Measurements from ENCODE around the gene PRAME.
A peak's percentile ranks its signal among the peaks of the same experiment; 100 is the strongest.

PRAME gene

DNA sequence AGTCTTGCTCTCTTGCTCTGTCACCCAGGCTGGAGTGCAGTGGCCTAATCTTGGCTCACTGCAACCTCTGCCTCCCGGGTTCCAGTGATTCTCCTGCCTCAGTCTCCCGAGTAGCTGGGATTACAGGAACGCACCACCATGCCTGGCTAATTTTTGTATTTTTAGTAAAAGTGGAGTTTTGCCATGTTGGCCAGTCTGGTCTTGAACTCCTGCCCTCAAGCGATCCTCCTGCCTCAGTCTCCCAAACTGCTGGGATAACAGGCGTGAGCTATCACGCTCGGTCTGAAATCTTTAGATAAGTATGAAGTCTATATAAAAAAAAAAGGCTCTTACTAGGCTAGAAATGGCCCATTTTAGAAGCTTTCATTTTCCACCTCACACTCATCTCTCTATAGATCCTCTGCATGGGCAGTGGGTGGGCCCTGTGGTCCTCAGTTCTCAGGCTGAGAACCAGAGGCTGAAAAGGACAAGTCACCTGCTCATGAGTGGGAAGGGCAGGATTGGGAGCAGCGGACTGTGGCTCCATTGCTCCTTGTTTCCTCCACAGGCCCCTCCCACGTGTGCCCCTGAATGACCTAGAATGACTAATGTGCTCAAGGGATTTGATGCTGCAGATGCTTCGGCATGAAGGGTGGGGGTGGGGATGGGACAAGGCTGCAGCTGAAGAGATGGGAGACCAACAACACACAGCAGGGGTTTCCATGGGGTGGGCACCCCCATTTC is 19.8 kb upstream of the PRAME start:
- DNase-seq = no peak

DNA sequence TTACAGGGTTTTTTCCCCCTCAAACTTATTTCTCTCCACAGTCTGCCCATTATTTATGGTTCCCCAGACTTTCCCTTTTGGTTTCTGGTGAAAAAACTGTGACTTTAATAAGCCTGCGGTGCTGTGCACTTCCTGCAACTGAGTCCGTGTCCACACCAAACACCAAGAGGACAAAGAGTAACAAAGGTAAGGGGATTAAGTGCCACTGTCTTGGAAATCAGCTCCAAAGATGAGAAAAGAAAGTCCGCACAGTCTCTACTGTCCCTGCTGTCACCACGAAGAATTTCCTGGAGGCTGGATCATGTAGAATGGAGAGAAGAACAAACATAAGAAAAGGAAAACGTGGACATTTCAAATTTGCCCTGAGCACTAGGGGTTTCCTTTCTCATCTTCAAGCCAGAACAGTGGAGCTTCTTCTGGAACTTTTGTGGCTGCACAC is 17.9 kb upstream of the PRAME start:
- DNase-seq = no peak

DNA sequence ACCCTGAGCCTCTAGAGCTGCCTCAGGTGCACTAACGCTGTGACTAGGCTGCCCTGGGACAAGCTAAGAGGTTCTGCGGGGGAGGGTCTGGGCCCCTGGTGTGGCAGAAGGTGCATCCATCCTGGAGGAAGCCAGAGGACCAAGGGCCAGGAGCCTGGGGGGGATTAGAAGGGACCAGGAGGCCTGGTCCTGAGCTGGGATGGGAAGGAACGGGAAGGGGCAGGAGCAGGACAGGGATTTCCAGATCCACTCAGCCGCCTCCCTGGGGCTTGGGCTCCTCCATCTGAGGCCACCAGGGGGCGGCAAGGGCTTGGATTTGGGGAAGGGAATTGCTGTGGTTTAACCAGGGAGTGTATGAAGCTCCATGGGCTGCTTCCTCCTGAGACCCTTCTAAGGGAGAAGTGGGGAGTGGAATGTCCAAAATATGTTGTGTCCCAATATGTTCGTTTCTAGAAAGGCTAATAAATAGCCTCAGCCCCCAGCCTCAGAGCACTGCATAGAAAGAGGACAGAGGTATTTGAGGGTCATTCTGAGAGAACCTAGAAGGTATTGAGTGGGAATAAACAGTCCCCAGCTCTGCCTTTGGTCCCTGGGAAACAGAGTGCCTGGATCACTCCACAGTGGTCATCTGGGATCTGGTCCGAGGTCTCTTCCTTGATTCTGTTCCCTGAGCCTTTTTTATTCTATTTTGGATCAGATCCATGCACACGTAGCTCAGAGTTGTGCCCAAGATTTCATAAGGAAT is 17.4 kb upstream of the PRAME start:
- peak; percentile 15 for DNase-seq

DNA sequence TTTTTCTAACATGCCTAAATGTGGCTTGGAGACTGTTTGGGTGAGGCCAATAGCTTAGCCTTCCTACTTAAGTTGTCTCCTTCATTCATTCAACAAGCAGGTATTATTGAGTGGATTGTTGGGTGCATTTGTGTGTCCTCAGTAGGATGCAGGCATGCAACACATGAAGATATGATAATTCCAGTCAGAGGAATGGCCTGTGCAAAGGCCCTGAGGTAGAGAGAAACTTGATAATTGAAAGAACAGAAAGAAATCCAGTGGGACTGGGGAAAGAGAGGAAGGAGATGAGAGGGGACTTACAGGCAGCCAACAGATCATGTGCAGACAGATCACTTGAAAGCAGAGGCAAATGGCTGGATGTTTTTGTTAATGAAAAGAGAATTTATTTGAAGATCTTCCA is 15.3 kb upstream of the PRAME start:
- no peak for DNase-seq

DNA sequence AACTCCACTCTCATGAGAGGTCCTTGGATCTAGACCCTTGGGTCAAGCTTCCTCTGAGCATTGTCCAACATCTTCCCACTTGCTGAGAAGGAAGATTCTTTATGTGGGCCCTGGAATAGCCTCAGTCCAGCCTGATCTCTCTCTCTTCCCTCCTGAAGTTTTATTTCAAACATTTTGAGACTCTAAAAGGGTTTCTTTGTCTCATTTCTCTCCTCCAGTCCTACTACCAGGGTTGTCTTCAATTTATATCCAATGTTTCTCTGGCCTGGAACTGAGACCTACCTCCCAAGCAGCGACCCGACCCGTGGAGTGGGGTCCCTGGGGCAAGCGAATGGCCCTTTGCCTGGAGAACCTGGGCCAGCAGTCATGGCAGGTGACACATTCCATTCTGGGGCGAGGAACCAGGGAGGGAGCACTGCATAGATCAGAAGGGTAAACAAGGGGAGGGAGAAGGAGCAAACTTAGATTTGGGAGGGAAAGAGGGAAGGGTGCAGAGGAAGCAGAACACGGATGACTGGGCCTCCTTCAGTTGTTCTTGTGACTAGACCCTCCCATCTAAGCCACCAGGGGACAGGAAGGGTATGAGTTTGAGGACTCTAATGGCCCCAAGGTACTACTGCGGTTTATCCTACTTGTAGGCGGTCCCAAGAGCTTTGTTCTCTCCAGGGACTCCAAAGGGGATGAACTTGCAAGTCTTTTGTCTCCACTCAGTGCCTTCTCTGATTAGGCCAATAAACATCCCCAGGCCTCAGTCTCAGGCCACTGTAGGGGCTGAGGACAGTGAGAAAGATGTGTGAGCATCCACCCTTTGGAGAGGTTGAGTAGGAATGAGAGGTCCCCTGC is 14.2 kb upstream of the PRAME start:
- DNase-seq = no peak

DNA sequence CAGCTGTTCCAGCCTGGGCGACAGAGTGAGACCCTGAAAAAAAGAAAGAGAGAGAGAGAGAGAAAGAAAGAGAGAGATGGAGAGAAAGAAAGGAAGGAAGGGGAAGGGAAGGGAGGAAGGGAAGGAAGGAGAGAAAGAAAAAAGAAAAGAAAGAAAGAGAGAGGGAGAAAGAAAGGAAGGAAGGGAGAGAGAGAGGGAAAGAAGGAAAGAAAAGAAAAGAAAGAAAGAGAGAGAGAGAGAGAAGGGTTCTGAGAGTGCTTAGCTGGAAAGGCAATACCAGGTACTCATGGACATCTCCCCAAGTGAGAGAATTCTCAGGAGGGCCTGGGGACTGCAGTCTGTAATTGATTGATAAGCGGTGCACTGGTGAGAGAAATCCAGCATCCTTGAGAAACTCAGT is 12.8 kb upstream of the PRAME start:
- DNase-seq = no peak

DNA sequence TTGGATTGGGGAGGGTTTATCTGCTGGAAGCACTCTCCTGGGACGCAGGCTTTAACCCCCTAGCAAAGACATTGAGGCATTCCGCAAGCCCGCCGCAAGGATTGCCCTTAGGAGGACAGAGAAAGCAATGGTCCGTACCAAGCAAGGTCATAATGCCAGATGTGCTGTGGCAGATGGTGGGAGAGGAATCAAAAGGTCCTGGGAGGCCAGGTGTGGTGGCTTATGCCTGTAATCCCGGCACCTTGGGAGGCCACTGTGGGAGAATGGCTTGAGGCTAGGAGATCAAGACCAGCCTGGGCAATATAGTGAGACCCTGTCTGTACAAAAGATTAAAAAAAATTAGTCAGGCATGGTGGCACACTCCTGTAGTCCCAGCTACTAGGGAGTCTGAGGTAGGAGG is 12.4 kb upstream of the PRAME start:
- no peak for DNase-seq

DNA sequence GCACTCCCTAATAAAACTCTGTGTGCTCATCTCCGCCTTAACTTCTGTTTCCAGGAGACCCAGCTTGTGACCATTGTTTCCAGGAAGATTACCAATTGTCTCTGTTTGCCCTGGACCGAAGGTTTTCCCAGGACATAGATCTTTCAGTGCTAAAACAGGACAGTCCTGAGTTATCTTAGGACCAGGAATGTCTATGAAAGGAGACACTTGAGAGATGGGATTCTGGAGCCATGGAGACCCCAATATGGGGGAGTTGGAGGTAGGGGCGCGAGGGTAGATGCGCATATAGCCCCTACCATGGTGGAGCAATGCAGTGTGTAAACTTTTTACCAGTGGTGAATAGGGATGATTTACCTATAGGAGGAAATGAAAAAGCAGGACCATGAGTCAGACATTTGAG is 10.2 kb upstream of the PRAME start:
- DNase-seq = no peak

DNA sequence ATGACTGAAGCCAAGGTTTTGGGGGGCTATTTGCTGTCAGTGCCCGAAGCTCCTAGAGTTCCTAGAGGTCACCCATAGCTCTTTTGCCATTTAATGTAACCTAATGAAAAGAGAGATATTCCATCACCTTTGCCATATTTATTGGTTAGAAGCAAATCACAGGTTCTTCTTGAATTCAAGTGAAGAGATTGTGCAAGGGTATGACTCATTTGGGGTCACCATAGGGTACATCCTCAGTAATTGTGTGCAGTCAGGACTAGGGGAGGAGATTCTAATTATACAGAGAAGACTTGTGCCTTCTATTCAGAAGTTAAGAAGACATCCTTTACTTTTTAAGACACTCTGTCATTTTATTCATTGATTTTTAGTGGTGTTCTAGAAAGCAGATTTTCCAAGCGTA is 6.9 kb upstream of the PRAME start:
- DNase-seq = no peak

DNA sequence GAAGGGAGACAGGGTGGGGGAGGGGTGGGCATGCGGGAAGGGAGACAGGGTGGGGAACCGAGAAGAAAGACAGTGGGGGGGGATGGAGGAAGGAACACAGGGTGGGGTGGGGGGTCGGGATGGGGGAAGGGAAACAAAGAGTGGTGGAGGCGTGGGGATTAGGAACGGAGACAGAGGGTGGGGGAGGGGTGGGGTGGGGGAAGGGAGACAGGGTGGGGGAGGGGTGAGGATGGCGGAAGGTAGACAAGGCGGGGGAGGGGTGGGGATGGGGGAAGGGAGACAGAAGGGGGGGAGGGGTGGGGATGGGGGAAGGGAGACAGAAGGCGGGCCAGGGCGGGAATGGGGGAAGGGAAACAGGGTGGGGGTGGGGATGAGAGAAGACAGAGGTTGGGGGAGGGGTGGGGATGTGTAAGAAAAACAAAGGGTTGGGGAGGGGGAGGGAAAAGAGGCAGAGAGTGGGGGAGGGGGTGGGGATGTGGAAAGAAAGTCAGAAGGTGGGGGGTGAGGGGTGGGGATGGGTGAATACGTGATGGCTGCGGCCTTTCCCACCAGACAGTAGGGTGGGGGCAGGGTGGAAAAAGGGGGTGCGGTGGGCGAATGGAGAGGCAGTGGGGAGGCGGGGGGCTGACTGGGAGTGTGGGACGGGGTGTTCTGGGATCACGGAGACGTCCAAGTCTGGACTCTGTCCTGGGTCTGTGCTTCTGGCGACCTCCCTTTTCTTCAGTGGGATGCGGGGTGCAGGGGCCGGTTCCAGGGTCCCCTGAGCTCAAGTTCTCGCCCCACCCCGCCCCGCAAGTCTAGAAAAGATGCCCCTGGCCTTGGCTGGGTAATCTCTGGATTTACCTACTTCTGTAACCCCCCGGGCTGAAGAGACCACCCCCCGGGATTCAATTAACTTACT is 744 bp downstream of the PRAME start:
- no peak for DNase-seq

DNA sequence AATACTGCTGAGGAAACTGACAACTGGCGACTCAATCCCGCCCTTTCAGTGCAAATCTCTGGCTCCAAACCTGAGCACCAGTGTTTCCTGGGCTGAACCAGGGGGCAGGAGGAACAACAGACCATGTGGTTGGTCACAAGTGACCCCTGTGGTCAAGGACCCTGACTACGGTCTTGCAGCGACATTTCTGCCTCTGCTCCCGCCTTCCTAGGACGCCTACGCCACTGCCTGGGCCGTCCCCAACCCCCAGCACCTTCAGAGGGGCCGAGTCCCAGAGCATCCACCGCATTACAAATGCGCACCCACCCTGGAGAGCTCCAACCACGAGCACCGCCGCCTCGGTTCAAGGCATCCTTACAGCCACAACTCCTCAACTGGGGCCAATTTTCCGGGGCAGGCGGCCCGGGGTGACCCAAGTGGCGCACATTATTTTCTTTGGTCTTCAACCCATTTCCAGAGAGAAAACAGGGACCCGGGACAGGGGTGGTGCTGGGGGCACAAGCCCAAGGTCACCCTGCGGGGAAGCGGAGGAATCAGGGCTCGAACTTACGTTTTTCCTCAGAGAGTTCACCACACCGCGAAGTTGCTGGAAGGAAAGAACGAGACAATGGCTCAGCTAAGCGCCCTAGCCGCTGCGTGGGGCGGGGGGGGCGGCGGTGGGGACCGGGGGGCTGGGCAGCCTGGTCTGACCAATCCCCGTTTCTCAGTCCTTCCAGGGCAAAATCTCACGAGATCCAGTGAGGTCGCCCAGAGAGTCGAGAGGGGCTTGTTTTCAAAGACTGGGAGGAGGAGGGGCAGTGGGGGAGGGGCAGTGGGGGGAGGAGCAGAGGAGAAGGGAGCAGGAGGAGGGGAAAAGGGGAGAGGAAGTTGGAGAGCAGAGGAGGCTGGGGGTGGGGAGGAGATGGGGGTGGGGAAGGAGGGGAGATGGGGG is 1.8 kb downstream of the PRAME start:
- DNase-seq = no peak

DNA sequence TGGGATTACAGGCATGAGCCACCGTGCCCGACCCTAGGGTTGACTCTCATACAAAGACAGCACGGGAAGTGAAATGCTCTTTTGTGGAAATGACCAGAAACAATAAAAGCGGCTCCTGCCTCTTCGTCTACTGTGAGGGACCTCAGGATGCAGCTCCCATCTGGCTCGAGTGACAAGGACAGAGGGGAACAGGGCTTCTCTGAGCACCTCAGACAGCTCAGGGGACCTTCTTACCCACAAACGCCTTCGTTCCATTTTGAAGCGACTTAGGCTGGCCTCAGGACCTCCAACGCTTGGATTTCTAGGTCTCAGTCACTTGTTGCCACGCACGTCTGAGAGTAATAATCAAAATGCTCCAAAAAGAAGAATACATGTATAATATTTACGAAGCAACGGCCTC is 2.5 kb downstream of the PRAME start:
- no peak for DNase-seq

DNA sequence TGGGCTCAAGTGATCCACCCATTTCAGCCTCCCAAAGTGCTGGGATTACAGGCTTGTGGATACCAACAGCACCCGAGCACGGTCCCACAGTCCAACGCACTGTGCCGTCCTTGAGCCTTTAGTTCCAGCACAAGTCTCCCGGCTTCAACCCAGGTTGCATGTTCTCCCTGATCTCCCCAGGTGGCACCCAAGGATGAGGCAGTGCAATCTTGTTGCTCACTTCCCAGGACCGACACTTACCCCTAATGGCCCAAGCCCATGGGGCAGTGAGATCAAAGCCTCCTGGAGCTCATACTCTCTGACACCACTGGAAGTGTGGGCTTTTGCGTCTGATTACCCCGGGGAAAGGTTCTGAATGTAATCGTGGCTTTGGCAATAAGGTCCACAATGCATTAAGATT is 3.5 kb downstream of the PRAME start:
- no peak for DNase-seq

DNA sequence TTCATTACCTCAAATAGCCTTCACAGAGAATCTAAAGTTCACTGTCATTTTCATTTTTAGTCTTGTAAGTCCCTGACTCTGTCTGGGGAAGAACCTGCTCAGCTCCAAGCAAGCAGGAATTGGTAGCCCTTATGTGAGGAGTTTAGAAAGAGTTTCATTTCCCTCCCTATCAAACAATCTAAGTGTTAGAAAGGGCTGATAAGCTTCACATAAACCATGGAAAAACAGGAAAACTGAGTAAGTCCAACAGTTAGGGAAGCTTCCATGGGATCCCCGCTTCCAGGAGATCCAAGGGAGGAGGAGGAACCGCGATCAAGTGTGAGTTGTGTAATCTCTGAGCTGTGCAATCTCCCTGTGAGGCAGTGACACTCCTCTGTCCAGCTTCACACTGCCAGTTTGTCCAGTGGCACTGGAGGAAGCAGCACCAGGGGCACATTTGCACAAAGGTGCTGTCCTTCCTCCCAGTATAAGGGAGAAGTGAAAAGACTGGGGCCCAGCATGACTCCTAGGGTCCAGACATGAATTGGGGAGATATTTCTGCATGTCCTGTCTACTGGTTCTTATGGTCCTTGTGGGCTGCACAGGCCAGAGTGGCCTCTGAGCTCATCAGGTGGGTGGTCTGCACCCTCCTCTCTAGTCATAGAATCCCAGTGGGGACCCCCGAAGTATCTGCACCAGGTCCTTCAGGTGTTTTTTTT is 4.3 kb downstream of the PRAME start:
- no peak for DNase-seq

DNA sequence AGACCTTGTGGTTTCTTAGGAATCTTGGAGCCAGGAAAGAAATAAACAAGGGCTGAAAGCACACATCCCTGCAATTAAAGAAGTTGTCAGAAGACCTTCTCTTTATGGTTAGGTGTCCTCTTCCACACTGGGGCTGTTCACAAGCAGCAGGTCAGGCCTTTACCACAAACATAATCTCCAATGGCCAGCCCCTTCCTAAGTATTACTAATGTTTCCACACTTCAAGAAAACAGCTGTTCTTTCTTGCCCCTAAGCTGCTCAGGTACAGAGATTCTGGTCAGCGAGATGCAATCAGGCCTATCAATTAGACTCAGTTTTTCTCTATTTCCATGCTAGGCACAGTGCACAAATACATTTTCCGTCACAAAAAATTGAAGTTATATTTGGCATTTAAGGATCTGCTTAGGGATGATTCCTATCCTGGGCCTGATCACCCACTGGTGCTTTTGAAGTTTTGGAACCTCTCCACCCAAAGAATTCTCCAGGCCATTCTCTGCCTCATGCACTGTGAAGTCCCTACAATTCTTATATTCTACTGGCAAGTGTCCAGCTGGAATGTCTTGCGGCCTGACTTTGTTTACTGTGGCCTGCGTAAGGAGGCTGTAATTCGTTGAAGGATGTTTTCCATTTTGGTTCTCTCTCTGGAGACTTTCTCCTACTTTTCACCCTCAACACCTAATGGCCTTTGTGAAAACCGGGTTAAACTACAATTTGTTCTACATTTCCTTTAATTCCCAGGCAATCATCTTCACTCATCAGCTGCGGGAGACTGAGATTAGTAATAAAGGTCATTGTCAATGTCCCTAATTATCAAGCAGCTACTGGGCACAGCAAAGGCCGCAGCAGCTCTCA is 5.1 kb downstream of the PRAME start:
- DNase-seq = no peak

DNA sequence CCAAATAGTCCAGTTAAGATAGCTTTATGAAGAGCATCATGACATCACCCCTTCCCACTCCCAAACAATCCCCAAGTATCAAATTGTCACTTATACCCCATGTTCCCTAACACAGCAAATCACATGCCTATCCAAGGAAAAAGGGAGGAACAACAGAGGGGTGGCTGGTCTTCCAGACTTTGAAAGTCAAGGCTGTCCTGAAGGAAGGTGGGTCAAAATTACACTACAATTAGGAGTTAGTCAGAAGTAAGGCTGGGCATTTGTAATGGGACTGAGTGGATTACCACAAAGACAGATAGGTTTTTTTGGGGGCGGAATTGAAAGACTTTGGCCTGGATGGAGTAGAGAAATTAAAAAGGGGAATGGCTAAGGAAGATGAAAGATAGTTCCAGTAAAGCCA is 5.9 kb downstream of the PRAME start:
- no peak for DNase-seq

DNA sequence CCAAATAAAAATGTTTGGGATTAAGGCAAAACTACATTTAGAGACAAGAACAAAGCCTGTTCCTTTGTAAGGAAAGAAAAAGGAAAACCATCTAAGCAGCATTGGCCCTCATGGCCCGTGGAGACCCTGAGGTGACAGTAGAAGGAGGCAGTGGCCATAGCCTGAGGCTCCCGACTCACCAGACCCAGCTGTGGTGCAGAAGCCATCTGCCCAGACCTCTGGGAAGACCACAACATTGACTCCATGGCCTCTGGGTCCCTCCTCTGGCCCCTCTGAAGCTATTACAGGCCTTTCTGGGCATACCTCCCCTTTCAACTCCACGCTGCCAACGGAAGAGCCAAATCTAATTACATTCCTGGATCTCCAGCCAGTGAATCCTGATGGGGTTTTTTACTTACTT is 6.4 kb downstream of the PRAME start:
- DNase-seq = no peak

DNA sequence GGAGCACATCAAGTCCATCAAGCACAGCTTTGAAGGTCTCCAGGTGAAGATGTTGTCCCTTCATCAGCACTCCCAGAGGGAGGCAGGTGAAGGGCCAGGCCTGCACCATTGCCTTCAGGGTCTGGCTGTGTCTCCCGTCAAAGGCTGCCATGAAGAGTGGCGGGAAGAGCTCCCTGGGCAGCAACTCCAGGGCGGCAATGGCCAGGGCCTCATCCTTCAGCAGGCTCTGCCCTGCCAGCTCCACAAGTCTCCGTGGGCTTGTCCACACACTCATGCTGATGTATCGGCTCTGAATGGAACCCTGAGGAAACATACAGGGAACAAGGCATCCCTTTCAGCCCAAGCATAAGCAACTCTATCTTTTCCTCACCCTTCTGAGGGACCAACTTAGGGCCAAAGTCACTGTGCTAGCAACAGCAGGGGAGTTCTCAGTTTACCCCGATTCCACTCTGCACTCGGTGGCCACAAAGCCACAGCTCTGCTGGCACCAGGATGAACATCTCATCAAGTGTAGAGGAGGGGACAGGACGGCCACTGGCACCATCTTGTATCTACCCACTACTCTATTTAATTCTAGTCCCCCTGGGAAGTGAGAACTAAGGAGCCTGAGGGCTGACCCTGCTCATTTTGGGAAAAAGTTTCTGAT is 8.2 kb downstream of the PRAME start:
- no peak for DNase-seq

DNA sequence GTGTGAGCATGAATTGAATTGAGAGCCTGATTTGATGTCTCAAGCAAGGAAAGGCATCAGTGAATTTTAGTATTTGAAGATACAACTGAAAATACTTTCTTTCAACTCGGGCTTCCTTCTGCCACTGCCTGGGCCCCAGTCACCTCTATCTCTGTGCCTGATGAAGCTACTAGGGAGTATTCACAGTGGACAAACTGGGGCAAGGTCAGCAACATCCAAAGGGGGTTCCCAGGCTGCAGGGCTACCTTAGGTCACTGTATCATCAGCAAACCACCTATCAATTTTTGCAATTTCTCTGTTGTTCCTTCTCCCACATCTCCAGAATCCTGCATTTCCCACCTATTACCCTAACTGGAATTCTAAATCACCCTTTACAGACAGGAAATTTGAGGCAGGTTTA is 10.2 kb downstream of the PRAME start:
- DNase-seq = no peak
